ENCODE measurements around the gene MB.

DNA sequence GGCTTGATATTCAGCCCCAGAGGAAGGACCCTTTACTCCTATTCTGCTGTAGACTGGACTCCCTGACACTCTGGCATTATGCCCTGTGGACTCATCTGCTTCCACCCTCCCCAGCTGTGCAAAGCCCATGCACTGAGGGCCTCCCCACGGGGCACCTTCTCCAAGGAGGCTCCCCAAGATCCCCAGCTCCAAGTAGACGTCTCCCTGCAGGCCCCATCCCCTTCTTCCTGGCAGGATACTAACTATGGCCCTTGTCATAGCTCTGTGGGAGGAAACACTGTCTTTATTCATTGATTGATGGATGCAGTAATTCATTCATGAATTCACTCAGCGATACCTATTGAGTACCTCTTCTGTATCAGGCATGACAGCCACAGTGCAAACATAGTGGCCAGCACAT lies 15.8 kb upstream of the MB start:
- TF ChIP-seq, protein P1, sequence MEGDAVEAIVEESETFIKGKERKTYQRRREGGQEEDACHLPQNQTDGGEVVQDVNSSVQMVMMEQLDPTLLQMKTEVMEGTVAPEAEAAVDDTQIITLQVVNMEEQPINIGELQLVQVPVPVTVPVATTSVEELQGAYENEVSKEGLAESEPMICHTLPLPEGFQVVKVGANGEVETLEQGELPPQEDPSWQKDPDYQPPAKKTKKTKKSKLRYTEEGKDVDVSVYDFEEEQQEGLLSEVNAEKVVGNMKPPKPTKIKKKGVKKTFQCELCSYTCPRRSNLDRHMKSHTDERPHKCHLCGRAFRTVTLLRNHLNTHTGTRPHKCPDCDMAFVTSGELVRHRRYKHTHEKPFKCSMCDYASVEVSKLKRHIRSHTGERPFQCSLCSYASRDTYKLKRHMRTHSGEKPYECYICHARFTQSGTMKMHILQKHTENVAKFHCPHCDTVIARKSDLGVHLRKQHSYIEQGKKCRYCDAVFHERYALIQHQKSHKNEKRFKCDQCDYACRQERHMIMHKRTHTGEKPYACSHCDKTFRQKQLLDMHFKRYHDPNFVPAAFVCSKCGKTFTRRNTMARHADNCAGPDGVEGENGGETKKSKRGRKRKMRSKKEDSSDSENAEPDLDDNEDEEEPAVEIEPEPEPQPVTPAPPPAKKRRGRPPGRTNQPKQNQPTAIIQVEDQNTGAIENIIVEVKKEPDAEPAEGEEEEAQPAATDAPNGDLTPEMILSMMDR (IDR thresholded peaks at IDR 0.05; ENCODE audit: insufficient read depth, low read length) = no peak
- no peak for TF ChIP-seq POLR2AphosphoS5 (IDR thresholded peaks at IDR 0.05; ENCODE audit: low read depth)
- TF ChIP-seq, protein P2, sequence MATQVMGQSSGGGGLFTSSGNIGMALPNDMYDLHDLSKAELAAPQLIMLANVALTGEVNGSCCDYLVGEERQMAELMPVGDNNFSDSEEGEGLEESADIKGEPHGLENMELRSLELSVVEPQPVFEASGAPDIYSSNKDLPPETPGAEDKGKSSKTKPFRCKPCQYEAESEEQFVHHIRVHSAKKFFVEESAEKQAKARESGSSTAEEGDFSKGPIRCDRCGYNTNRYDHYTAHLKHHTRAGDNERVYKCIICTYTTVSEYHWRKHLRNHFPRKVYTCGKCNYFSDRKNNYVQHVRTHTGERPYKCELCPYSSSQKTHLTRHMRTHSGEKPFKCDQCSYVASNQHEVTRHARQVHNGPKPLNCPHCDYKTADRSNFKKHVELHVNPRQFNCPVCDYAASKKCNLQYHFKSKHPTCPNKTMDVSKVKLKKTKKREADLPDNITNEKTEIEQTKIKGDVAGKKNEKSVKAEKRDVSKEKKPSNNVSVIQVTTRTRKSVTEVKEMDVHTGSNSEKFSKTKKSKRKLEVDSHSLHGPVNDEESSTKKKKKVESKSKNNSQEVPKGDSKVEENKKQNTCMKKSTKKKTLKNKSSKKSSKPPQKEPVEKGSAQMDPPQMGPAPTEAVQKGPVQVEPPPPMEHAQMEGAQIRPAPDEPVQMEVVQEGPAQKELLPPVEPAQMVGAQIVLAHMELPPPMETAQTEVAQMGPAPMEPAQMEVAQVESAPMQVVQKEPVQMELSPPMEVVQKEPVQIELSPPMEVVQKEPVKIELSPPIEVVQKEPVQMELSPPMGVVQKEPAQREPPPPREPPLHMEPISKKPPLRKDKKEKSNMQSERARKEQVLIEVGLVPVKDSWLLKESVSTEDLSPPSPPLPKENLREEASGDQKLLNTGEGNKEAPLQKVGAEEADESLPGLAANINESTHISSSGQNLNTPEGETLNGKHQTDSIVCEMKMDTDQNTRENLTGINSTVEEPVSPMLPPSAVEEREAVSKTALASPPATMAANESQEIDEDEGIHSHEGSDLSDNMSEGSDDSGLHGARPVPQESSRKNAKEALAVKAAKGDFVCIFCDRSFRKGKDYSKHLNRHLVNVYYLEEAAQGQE (IDR thresholded peaks at IDR 0.05; ENCODE audit: insufficient replicate concordance, low read depth) = no peak
- no peak for TF ChIP-seq GABPA (IDR thresholded peaks at IDR 0.05; ENCODE audit: low read depth)
- no peak for TF ChIP-seq SPI1 (IDR thresholded peaks at IDR 0.05; ENCODE audit: borderline replicate concordance, low read depth)
